ENCODE data around the gene UBR3. TPM values are rescaled to one million over a fixed set of nuclear protein-coding genes. Genes with fewer than 3 reads are reported as not detected.

The UBR3 gene
- total and polyA plus RNA-seq, 4 donors, result 6.1 to 63.9 (median 41.2) TPM

DNA sequence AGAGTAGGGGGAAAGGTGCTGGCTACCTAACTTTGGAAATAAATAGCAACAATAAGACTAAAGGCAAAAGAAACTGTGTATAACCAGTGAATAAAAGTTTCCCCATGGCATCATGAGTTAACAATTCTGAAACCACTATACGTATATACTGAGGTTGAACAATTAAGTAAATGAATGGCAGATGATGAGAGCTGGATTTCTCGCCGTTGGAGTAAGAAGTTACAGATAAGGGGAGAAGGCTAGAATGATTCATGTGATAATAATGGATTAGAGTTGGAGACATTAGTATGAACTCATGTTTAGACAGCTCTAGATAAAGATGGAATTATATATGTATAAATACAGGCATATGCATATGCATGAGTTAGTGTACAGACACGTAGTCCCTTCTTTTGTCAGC lies 152.7 kb downstream of the UBR3 start:
- WGBS, 2 donors, result 70 to 75% methylated on average over 4 of the region's 4 CpGs
- no peak for ATAC-seq (ENCODE audit: low FRiP score)

DNA sequence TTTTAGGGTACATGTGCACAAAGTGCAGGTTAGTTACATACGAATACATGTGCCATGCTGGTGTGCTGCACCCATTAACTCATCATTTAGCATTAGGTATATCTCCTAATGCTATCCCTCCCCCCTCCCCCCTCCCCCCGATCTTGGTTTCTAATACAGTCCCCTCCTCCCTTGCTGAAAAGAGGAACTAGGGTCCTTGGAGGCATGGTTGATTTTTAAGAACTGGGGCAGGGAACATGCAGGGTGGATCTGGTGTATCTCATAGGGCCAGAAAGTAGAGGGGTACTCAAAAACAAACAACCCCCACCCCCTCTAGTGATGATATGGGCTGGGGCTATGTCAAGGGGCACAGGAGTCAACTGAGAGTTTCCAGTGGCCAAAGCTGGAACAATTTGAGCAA lies 153.4 kb downstream of the UBR3 start:
- ATAC-seq (ENCODE audit: low FRiP score) (no peak), DNase-seq (no peak)
- H3K27ac ChIP-seq (ENCODE audit: low read depth in 1 of 2, low read length in 2 of 2), result no peak overlapping the region
- peaks cover 0 to 3% of the 10 kb centered on the region in 2 donors for H3K36me3 ChIP-seq (ENCODE audit: control insufficient read depth in 1 of 2, insufficient read depth in 2 of 2, low read length in 1 of 2)
- 85 to 94% methylated on average over 2 of the region's 2 CpGs for WGBS, 2 donors
- H3K4me3 ChIP-seq (ENCODE audit: low read length in 2 of 2), result no peak overlapping the region
- H3K27me3 ChIP-seq (ENCODE audit: control insufficient read depth in 1 of 2, insufficient read depth in 2 of 2, low read length in 1 of 2), result no peaks in the 10 kb centered on the region
- intact Hi-C loops (cut with DNase I), result no loop called here
- no peaks in the 10 kb centered on the region for H3K9me3 ChIP-seq (ENCODE audit: control insufficient read depth, low read length)
- H3K4me1 ChIP-seq (ENCODE audit: control insufficient read depth in 1 of 2, insufficient read depth in 2 of 2, low read length in 2 of 2), result no peaks in the 10 kb centered on the region

More for the DNA sequence above, 152.7 kb downstream of the UBR3 start:
- DNase-seq, result no peak
- Histone ChIP-seq H3K27ac (ENCODE audit: low read depth in 1 of 2, low read length in 2 of 2) (no peak overlapping the region), H3K27me3 (ENCODE audit: control insufficient read depth in 1 of 2, insufficient read depth in 2 of 2, low read length in 1 of 2) (no peaks in the 10 kb centered on the region), H3K36me3 (ENCODE audit: control insufficient read depth in 1 of 2, insufficient read depth in 2 of 2, low read length in 1 of 2) (peaks cover 0 to 3% of the 10 kb centered on the region in 2 donors), H3K4me3 (ENCODE audit: low read length in 2 of 2) (no peak overlapping the region), H3K4me1 (ENCODE audit: control insufficient read depth in 1 of 2, insufficient read depth in 2 of 2, low read length in 2 of 2) (no peaks in the 10 kb centered on the region), H3K9me3 (ENCODE audit: control insufficient read depth, low read length) (peaks cover 1% of the 10 kb centered on the region)
- intact Hi-C loops (cut with DNase I), result no loop called here

DNA sequence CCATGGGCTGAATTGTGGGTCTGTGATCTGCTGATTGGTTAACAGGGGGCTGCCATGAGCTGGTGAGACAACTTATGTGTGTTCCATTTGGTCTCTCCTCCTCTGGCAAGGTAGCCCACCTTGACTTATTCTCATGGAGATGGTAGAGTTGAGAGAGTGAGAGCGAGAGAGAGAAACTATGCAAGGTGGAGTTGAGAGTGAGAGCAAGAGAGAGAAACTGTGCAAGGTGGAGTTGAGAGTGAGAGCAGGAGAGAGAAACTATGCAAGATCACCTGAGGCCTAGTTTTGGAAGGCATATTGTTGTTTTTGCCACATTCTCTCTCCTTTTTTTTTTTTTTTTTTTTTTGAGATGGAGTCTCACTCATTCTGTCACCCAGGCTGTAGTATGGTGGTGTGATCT lies 155.7 kb downstream of the UBR3 start:
- Histone ChIP-seq H3K27ac (ENCODE audit: low read depth in 1 of 2, low read length in 2 of 2) (no peak overlapping the region), H3K36me3 (ENCODE audit: control insufficient read depth in 1 of 2, insufficient read depth in 2 of 2, low read length in 1 of 2) (peaks cover 0 to 2% of the 10 kb centered on the region in 2 donors), H3K4me1 (ENCODE audit: control insufficient read depth in 1 of 2, insufficient read depth in 2 of 2, low read length in 2 of 2) (no peaks in the 10 kb centered on the region), H3K9me3 (ENCODE audit: control insufficient read depth, low read length) (no peaks in the 10 kb centered on the region), H3K27me3 (ENCODE audit: control insufficient read depth in 1 of 2, insufficient read depth in 2 of 2, low read length in 1 of 2) (no peaks in the 10 kb centered on the region), H3K4me3 (ENCODE audit: low read length in 2 of 2) (no peak overlapping the region)
- intact Hi-C loops (cut with DNase I), result no loop called here
- WGBS, 2 donors, result 2 to 8% methylated on average over 1 of the region's 1 CpG
- DNase-seq, result no peak
- no peak for ATAC-seq (ENCODE audit: low FRiP score)

DNA sequence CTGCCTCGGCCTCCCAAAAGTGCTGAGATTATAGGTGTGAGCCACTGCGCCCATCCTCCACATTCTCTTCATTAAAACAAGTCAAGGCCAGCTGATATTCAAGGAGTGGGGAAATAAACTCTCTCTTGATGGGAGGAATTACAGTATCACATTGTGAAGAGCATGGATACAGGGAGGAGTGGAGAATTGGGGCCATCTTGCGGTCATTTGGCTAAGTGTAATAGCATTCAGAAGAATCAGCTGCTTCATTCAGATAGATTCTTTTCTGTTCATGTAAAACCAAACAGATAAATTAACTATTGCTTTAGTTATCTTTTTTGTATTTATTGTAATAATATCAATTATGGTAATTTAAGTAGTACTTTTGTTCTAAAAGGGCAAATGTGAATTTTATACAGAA lies 156.3 kb downstream of the UBR3 start:
- peaks cover 0 to 2% of the 10 kb centered on the region in 2 donors for H3K36me3 ChIP-seq (ENCODE audit: control insufficient read depth in 1 of 2, insufficient read depth in 2 of 2, low read length in 1 of 2)
- H3K27ac ChIP-seq (ENCODE audit: low read depth in 1 of 2, low read length in 2 of 2), result no peak overlapping the region
- no peaks in the 10 kb centered on the region for H3K4me1 ChIP-seq (ENCODE audit: control insufficient read depth in 1 of 2, insufficient read depth in 2 of 2, low read length in 2 of 2)
- ATAC-seq (ENCODE audit: low FRiP score), result no peak
- H3K27me3 ChIP-seq (ENCODE audit: control insufficient read depth in 1 of 2, insufficient read depth in 2 of 2, low read length in 1 of 2), result no peaks in the 10 kb centered on the region
- WGBS, 2 donors, result 97 to 98% methylated on average over 3 of the region's 3 CpGs
- DNase-seq, result no peak
- H3K4me3 ChIP-seq (ENCODE audit: low read length in 2 of 2), result no peak overlapping the region
- no peaks in the 10 kb centered on the region for H3K9me3 ChIP-seq (ENCODE audit: control insufficient read depth, low read length)
- intact Hi-C loops (cut with DNase I), result no loop called here

DNA sequence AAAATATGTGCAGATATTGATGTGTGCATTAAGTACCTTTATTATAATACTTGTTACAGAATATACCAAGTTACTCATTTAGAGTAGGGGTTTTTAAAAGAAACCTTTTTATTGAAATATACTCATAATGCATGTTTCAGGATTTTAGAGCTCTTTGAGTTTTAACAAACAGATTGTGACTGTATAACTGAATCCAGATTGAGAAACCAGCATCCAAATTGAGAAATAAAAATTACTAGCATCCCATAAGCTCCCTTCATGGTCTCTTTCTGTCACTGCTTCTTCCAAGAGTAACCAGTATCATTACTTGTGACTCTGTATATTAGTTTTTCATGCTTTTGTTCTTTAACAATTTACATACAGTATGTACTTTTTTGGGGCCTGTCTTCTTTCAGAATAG lies 156.9 kb downstream of the UBR3 start:
- Histone ChIP-seq H3K4me1 (ENCODE audit: control insufficient read depth in 1 of 2, insufficient read depth in 2 of 2, low read length in 2 of 2) (no peaks in the 10 kb centered on the region), H3K27me3 (ENCODE audit: control insufficient read depth in 1 of 2, insufficient read depth in 2 of 2, low read length in 1 of 2) (no peaks in the 10 kb centered on the region), H3K27ac (ENCODE audit: low read depth in 1 of 2, low read length in 2 of 2) (no peak overlapping the region), H3K4me3 (ENCODE audit: low read length in 2 of 2) (no peak overlapping the region), H3K36me3 (ENCODE audit: control insufficient read depth in 1 of 2, insufficient read depth in 2 of 2, low read length in 1 of 2) (peaks cover 0 to 2% of the 10 kb centered on the region in 2 donors), H3K9me3 (ENCODE audit: control insufficient read depth, low read length) (no peaks in the 10 kb centered on the region)
- intact Hi-C loops (cut with DNase I), result no loop called here
- no peak for DNase-seq
- ATAC-seq (ENCODE audit: low FRiP score), result no peak

DNA sequence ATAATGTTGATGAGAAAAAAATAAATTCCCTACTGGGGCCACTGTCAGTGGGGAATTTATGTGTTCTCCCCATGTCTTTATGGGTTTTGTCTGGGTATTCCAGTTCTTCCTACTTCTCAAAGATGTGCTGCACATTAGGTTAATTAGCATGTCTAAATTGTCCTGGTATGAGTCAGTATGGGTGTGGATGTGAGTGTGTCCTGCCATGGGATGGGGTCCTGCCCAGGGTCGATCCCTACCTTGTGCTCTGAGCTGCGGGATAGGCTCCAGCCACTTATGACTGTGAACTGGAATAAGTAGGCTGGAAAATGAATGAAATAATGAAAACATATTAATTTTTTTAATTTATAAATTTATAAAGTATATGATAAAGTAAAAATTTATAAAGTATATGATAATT lies 167.5 kb downstream of the UBR3 start:
- Histone ChIP-seq H3K9me3 (ENCODE audit: control insufficient read depth, low read length) (no peaks in the 10 kb centered on the region), H3K4me3 (ENCODE audit: low read length in 2 of 2) (no peak overlapping the region), H3K4me1 (ENCODE audit: control insufficient read depth in 1 of 2, insufficient read depth in 2 of 2, low read length in 2 of 2) (no peaks in the 10 kb centered on the region), H3K27ac (ENCODE audit: low read depth in 1 of 2, low read length in 2 of 2) (no peak overlapping the region), H3K27me3 (ENCODE audit: control insufficient read depth in 1 of 2, insufficient read depth in 2 of 2, low read length in 1 of 2) (no peaks in the 10 kb centered on the region), H3K36me3 (ENCODE audit: control insufficient read depth in 1 of 2, insufficient read depth in 2 of 2, low read length in 1 of 2) (peaks cover 0 to 4% of the 10 kb centered on the region in 2 donors)
- intact Hi-C loops (cut with DNase I), result no loop called here
- no peak for DNase-seq
- no peak for ATAC-seq (ENCODE audit: low FRiP score)
- WGBS, 2 donors, result 97 to 98% methylated on average over 2 of the region's 2 CpGs

DNA sequence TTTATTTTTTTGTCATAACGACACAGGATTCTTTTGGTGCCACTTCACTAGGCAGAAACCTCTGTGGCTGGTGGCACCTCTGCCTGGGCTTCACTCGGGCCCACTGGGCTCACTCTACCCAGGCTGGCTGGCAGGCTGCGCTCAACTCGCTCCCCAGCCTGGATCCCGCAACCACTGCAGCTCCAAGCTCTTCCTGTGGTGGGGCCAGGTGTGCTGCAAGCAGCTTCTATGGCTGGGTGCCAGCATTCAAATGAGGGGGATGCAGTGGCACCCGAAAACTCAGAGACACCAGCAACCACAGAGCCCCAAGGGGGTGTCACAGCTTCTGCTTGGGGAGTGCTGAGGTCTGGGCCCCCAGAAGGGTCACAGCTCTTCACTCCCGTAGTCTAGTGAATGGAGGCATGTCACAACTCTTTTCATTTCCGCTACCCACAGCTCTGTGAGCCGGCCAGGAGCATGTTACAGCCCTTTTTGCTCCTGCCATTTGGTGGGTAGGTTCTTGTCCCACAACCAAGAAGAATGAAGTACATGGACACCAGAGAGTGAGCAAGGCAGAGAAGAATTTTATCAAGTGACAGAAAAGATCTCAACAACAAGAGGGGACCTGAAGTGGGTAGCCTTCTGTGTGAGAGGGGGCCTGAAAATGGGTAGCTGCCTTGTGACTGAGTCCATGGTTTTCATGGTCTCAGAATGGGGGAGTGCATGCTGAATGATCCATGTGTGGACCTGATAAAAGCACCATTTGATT lies 170.1 kb downstream of the UBR3 start:
- no peaks in the 10 kb centered on the region for H3K9me3 ChIP-seq (ENCODE audit: control insufficient read depth, low read length)
- H3K36me3 ChIP-seq (ENCODE audit: control insufficient read depth in 1 of 2, insufficient read depth in 2 of 2, low read length in 1 of 2), result peaks cover 0 to 4% of the 10 kb centered on the region in 2 donors
- no peak for DNase-seq
- ATAC-seq (ENCODE audit: low FRiP score), result no peak
- no peak overlapping the region for H3K27ac ChIP-seq (ENCODE audit: low read depth in 1 of 2, low read length in 2 of 2)
- intact Hi-C loops (cut with DNase I), result no loop called here
- WGBS, 2 donors, result 90 to 98% methylated on average over 9 of the region's 9 CpGs
- H3K4me3 ChIP-seq (ENCODE audit: low read length in 2 of 2), result no peak overlapping the region
- H3K4me1 ChIP-seq (ENCODE audit: control insufficient read depth in 1 of 2, insufficient read depth in 2 of 2, low read length in 2 of 2), result no peaks in the 10 kb centered on the region
- no peaks in the 10 kb centered on the region for H3K27me3 ChIP-seq (ENCODE audit: control insufficient read depth in 1 of 2, insufficient read depth in 2 of 2, low read length in 1 of 2)

DNA sequence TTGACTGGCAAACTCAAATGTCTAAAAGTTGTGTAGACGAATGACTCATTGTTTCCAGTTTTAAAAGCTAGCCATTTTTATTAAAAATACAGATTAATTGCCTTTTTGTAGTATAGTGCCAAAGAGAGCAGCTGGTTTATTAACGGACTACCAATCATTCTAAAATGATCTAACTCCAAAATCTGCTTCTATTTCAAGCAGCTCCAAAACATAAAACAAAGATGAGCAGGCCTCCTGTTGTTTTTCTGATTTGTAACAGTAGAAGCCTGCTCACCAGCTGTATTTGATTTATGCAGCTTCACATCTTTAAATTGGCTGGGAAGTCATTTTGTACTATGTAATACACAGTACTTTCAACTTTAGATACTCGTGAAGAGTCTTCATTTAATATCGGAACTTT lies 171.8 kb downstream of the UBR3 start:
- H3K9me3 ChIP-seq (ENCODE audit: control insufficient read depth, low read length), result no peaks in the 10 kb centered on the region
- DNase-seq (no peak), ATAC-seq (ENCODE audit: low FRiP score) (no peak)
- peaks cover 0 to 4% of the 10 kb centered on the region in 2 donors for H3K36me3 ChIP-seq (ENCODE audit: control insufficient read depth in 1 of 2, insufficient read depth in 2 of 2, low read length in 1 of 2)
- H3K27ac ChIP-seq (ENCODE audit: low read depth in 1 of 2, low read length in 2 of 2), result peak overlapping the region in 1 of 2 donors; percentile 57
- H3K27me3 ChIP-seq (ENCODE audit: control insufficient read depth in 1 of 2, insufficient read depth in 2 of 2, low read length in 1 of 2), result no peaks in the 10 kb centered on the region
- WGBS, 2 donors, result 60 to 70% methylated on average over 4 of the region's 4 CpGs
- H3K4me3 ChIP-seq (ENCODE audit: low read length in 2 of 2), result no peak overlapping the region
- intact Hi-C loops (cut with DNase I), result no loop called here
- no peaks in the 10 kb centered on the region for H3K4me1 ChIP-seq (ENCODE audit: control insufficient read depth in 1 of 2, insufficient read depth in 2 of 2, low read length in 2 of 2)

DNA sequence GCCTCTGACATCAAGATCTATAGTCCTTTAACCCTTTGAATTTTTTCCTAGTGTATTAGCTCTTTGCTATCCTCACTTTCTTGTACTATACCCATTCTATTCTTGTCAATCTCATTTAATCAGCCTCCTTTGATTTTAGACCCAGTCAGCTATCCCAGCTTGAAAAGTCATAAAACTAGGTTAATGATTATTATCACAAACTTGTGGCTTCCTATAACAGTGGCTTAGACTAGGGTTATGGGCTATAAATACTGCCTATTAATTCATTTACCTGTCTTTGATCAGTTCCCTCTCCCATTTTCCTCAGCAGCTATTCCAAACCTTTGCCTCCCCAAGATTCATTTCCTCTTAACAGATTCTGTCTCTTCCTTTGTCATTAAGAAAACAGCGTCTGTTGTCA lies 174.8 kb downstream of the UBR3 start:
- no peak overlapping the region for H3K27ac ChIP-seq (ENCODE audit: low read depth in 1 of 2, low read length in 2 of 2)
- intact Hi-C loops (cut with DNase I), result no loop called here
- H3K4me3 ChIP-seq (ENCODE audit: low read length in 2 of 2), result no peak overlapping the region
- peaks cover 2 to 5% of the 10 kb centered on the region in 2 donors for H3K36me3 ChIP-seq (ENCODE audit: control insufficient read depth in 1 of 2, insufficient read depth in 2 of 2, low read length in 1 of 2)
- ATAC-seq (ENCODE audit: low FRiP score), result no peak
- H3K4me1 ChIP-seq (ENCODE audit: control insufficient read depth in 1 of 2, insufficient read depth in 2 of 2, low read length in 2 of 2), result no peaks in the 10 kb centered on the region
- no peaks in the 10 kb centered on the region for H3K9me3 ChIP-seq (ENCODE audit: control insufficient read depth, low read length)
- H3K27me3 ChIP-seq (ENCODE audit: control insufficient read depth in 1 of 2, insufficient read depth in 2 of 2, low read length in 1 of 2), result no peaks in the 10 kb centered on the region
- 86 to 100% methylated on average over 1 of the region's 1 CpG for WGBS, 2 donors
- DNase-seq, result no peak
